GM21529 (cell line): Measurements from ENCODE around the gene FRG1.
"Not testable (repeated sequence)": the region's sequence is repeated elsewhere in the genome, so short reads cannot be mapped to it uniquely, and the experiment has no call there.

ENCODE experiments used
- ATAC-seq: cut with Tn5 transposase; IDR thresholded peaks from one replicate; pipeline ENCODE4 v1.9.1; 2021; ENCODE audit not compliant: unreplicated experiment

FRG1 gene

DNA sequence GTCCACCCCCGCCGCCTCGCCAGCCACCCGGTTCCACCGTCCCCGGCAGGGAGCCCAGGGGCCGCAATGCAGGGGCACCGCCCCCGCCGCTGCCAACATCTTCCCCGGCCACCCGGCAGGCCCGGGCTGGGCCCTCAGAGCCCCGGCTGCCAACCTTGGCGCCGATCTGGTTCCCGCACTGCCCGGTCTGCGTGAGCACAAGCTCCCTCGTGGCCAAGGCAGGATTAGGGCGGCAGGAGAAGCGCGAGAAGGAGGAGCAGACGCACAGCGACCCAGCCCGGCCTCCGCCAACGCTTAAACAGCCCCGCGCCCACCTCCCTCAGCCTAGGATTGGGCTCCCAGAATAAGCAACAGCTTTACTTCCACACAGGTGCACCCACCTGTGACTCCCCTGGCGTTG lies 44.0 kb downstream of the FRG1 start:
- ATAC-seq = not testable (repeated sequence)

DNA sequence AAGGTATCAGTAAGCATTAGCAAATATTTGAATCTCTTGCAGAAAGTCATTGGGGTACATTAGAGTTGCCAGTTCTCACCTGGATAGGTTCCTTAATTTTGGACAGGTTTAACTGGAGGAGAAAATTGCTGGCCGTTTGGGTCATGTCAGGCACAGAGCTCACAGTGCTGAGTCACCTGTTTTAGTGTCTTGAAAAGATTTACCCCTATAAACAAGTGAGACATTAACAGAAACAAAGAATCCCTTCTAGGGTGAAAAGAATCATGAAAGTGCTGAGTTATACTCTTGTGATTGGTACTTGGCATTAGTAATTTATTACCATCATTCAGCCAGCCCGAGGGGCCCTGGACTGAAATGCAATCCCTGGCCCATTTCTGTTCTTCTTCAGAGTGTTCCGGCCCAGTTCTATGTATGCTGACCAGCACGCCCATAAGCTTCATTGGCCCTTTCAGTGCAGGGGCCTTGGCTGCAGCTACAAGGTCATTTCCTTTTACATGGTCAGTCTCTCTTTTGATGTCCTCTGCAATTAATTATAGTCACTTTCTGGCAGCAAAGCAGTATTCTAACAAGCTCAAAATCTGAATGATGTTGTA lies 45.1 kb downstream of the FRG1 start:
- ATAC-seq = not testable (repeated sequence)

DNA sequence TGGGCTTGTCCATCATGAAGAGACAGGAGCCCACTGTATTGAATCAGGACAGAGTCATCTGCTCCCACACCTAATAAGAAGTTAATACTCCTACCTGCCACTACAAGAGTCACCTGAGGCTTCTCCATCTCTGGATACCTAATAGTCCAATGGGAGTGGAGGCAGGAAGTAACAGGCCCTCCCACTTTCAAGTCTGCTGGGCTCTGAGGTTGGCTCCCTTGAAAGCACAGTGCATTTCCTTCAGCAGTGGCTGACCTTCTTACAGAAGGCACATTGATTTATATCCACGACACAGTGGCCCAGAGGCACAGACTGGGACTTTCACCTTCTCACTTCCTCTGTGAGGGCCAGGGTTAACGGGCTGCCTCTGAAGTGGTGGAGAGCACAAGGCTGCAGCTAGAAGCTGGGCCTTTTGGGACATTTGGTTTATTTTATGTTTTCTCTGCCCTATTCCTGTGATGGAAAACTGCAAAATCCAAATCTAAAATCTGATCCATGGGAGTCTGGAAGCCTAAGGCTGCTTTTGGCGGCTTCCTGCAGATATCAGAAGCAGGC lies 48.3 kb downstream of the FRG1 start:
- ATAC-seq = no peak

GRCh38 chr4:189989941-189990340 lies 49.3 kb downstream of the FRG1 start:
- ATAC-seq = not testable (repeated sequence)
